Measurements from ENCODE around the gene CMIP. TPM values are rescaled to one million over a fixed set of nuclear protein-coding genes. Genes with fewer than 3 reads are reported as not detected.

Gene CMIP
- total RNA-seq, 1 donor from 2014 or later: 46.6 TPM

GRCh38 chr16:81598083-81598482 lies 153.5 kb downstream of the CMIP start:
- Mint-ChIP-seq H3K27ac (peak overlapping the region; percentile 94), H3K36me3 (no peaks in the 10 kb centered on the region), H3K4me3 (no peak overlapping the region)

GRCh38 chr16:81599034-81599744 lies 154.6 kb downstream of the CMIP start:
- Mint-ChIP-seq H3K27me3 (no peaks in the 10 kb centered on the region), H3K9me3 (peaks cover 4% of the 10 kb centered on the region), H3K36me3 (no peaks in the 10 kb centered on the region), H3K4me1 (ENCODE audit: unreplicated experiment) (peaks cover 39% of the 10 kb centered on the region), H3K27ac (peak overlapping the region; percentile 94), H3K4me3 (peak overlapping the region; percentile 14)
- no peak for DNase-seq (ENCODE audit: extremely low spot score, unreplicated experiment)
- TF ChIP-seq CTCF (conservative IDR thresholded peaks at IDR 0.05): no peak

More at GRCh38 chr16:81598083-81598482, 153.5 kb downstream of the CMIP start:
- Mint-ChIP-seq H3K9me3 (peaks cover 4% of the 10 kb centered on the region), H3K4me1 (ENCODE audit: unreplicated experiment) (peaks cover 39% of the 10 kb centered on the region), H3K27me3 (no peaks in the 10 kb centered on the region)
- no peak for DNase-seq (ENCODE audit: extremely low spot score, unreplicated experiment)
- no peak for TF ChIP-seq CTCF (conservative IDR thresholded peaks at IDR 0.05)

- Mint-ChIP-seq H3K4me3 (peak overlapping the region; percentile 64), H3K36me3 (no peaks in the 10 kb centered on the region), H3K27me3 (no peaks in the 10 kb centered on the region), H3K4me1 (ENCODE audit: unreplicated experiment) (peaks cover 39% of the 10 kb centered on the region), H3K9me3 (peaks cover 4% of the 10 kb centered on the region), H3K27ac (peak overlapping the region; percentile 94)
- TF ChIP-seq CTCF (conservative IDR thresholded peaks at IDR 0.05): no peak
- no peak for DNase-seq (ENCODE audit: extremely low spot score, unreplicated experiment)
These were observed 155.7 kb downstream of the CMIP start for GRCh38 chr16:81600275-81600674.

- DNase-seq (ENCODE audit: extremely low spot score, unreplicated experiment): no peak
These were observed 156.4 kb downstream of the CMIP start for GRCh38 chr16:81601008-81601428.

GRCh38 chr16:81601601-81602255 lies 157.1 kb downstream of the CMIP start:
- Mint-ChIP-seq H3K27ac (peak overlapping the region; percentile 94), H3K4me1 (ENCODE audit: unreplicated experiment) (peaks cover 39% of the 10 kb centered on the region), H3K27me3 (no peaks in the 10 kb centered on the region), H3K4me3 (no peak overlapping the region), H3K9me3 (peaks cover 4% of the 10 kb centered on the region), H3K36me3 (peaks cover 3% of the 10 kb centered on the region)
- DNase-seq (ENCODE audit: extremely low spot score, unreplicated experiment): no peak
- TF ChIP-seq CTCF (conservative IDR thresholded peaks at IDR 0.05): no peak

More at GRCh38 chr16:81601008-81601428, 156.4 kb downstream of the CMIP start:
- H3K36me3 Mint-ChIP-seq: no peaks in the 10 kb centered on the region
- H3K9me3 Mint-ChIP-seq: peaks cover 4% of the 10 kb centered on the region
- H3K27ac Mint-ChIP-seq: peak overlapping the region; percentile 94
- no peak for TF ChIP-seq CTCF (conservative IDR thresholded peaks at IDR 0.05)
- peaks cover 39% of the 10 kb centered on the region for H3K4me1 Mint-ChIP-seq (ENCODE audit: unreplicated experiment)
- no peaks in the 10 kb centered on the region for H3K27me3 Mint-ChIP-seq
- H3K4me3 Mint-ChIP-seq: no peak overlapping the region
